ENCODE results near the gene ZNF562. TPM values are rescaled to one million over a fixed set of nuclear protein-coding genes. Genes with fewer than 3 reads are reported as not detected.

Gene ZNF562
- total RNA-seq, 1 experiment from 2014 or later: 31.8 TPM

DNA sequence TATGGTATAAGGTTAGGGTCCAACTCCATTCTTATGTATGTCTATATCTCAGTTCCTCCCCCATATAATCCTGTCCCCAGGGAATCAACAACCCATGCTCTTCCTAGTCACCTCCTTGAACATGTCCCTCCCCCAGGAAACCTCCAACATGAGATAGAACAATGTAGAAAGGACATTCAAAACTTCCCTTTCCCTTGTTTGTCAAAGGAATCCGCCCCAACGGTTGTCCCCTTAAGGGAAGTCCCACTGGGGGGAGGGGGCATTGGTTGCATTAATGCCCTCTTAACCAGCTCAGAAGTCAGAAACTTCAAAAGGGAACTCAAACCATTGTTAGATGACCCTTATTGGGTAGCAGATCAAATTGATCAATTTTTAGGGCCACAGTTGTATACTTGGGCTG, 47.0 kb downstream of the ZNF562 start:
- H3K36me3 Mint-ChIP-seq (ENCODE audit: insufficient read depth, unreplicated experiment): peaks cover 10% of the 10 kb centered on the region
- no peak for DNase-seq
- H3K27me3 Mint-ChIP-seq (ENCODE audit: unreplicated experiment): no peaks in the 10 kb centered on the region
- CTCF ChIA-PET: no interaction called here
- intact Hi-C loops (cut with micrococcal nuclease; ENCODE audit: unreplicated experiment): no loop called here
- no TSS peak for BruUV-seq (replicated peaks)
- no peaks in the 10 kb centered on the region for H3K4me1 Mint-ChIP-seq (ENCODE audit: low read depth, unreplicated experiment)
- peaks cover 5% of the 10 kb centered on the region for H3K9me3 Mint-ChIP-seq (ENCODE audit: low read depth, unreplicated experiment)
- H3K4me3 Mint-ChIP-seq (ENCODE audit: low read depth, unreplicated experiment): no peak overlapping the region
- H3K27ac Mint-ChIP-seq (ENCODE audit: unreplicated experiment): no peak overlapping the region
- TF ChIP-seq, protein P1, sequence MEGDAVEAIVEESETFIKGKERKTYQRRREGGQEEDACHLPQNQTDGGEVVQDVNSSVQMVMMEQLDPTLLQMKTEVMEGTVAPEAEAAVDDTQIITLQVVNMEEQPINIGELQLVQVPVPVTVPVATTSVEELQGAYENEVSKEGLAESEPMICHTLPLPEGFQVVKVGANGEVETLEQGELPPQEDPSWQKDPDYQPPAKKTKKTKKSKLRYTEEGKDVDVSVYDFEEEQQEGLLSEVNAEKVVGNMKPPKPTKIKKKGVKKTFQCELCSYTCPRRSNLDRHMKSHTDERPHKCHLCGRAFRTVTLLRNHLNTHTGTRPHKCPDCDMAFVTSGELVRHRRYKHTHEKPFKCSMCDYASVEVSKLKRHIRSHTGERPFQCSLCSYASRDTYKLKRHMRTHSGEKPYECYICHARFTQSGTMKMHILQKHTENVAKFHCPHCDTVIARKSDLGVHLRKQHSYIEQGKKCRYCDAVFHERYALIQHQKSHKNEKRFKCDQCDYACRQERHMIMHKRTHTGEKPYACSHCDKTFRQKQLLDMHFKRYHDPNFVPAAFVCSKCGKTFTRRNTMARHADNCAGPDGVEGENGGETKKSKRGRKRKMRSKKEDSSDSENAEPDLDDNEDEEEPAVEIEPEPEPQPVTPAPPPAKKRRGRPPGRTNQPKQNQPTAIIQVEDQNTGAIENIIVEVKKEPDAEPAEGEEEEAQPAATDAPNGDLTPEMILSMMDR (IDR thresholded peaks at IDR 0.05; ENCODE audit: unreplicated experiment): no peak

DNA sequence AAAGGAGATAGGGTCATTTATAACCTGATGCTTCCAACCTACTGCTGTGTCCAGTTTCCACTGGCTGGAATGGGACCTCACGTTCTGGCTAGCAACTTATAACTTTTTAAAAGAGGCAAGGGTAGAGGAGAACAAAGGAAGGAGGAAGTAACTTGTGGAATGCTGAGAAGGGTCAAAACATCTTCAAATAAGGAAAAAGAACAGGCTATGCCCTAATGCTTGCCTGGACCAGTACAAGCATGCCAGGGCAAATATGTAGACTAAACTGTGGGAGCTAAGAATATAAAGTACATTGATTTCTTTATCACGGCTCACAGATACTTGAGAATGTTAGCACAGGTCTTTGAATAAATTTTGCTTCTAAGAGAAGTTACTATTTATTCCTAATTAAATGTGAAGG, 52.4 kb downstream of the ZNF562 start:
- TF ChIP-seq, protein P1 (IDR thresholded peaks at IDR 0.05; ENCODE audit: unreplicated experiment): no peak
- Mint-ChIP-seq H3K36me3 (ENCODE audit: insufficient read depth, unreplicated experiment) (peaks cover 41% of the 10 kb centered on the region), H3K4me1 (ENCODE audit: low read depth, unreplicated experiment) (peaks cover 14% of the 10 kb centered on the region), H3K27me3 (ENCODE audit: unreplicated experiment) (no peaks in the 10 kb centered on the region), H3K9me3 (ENCODE audit: low read depth, unreplicated experiment) (no peaks in the 10 kb centered on the region), H3K27ac (ENCODE audit: unreplicated experiment) (no peak overlapping the region), H3K4me3 (ENCODE audit: low read depth, unreplicated experiment) (peak overlapping the region; percentile 91)
- CTCF ChIA-PET: no interaction called here
- intact Hi-C loops (cut with micrococcal nuclease; ENCODE audit: unreplicated experiment): loop anchor here (5.0 kb wide), 1 partner anchor 35 kb away; no protein-coding TSS in a partner anchor
- DNase-seq: no peak
- no TSS peak for BruUV-seq (replicated peaks)

DNA sequence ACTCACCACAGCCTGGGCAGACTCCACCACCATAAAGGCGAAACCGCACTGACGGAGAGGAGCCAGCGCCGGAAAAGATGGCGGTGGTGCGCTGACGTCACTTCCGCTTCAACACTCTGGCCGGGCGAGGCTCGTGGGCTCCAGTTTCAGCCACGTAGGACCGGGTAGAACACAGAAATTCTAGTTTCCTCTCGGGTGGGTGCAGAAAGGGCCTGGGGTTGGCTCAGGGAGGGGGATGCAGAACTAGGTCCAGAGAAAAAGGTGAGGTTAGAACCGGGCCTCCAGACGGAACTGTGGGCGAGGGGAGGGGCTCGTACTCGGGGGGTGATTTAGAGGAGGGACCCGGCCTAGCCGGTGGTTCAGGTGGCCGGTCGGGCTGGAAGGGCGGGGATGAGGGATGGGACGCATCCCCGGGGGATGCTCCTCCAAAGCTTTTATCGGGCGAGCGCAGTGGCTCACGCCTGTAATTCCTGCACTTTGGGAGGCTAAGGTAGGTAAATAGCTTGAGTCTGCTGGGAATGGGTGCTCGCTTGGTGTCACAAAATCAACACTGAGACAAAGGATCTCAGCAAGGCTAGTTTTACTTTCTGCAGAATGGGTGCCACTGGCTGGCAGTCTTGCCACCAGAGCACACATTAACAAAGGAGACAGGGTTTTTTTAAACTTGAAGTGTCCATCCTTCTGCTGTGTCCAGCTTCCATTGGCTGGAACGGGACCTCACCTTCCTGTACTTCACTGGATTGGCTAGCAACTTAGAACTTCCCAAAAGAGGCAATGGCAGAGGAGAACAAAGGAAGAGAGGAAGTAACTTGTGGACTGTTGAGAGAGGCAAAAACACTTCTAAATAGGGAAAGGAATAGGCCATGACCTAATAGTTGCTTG, 53.5 kb downstream of the ZNF562 start, which contains the start of gene ZNF561:
Gene ZNF561, minus strand, starts transcription at position 77 of the 882 bp plus-strand sequence. CDS start 1,776 bp downstream, outside the sequence.
- intact Hi-C loops (cut with micrococcal nuclease; ENCODE audit: unreplicated experiment): loop anchor here (5.0 kb wide), 1 partner anchor 34 kb away; no protein-coding TSS in a partner anchor
- no peaks in the 10 kb centered on the region for H3K9me3 Mint-ChIP-seq (ENCODE audit: low read depth, unreplicated experiment)
- peak; percentile 73 for DNase-seq
- H3K36me3 Mint-ChIP-seq (ENCODE audit: insufficient read depth, unreplicated experiment): peaks cover 52% of the 10 kb centered on the region
- CTCF ChIA-PET: no interaction called here
- TF ChIP-seq, protein P1 (IDR thresholded peaks at IDR 0.05; ENCODE audit: unreplicated experiment): no peak
- peaks cover 14% of the 10 kb centered on the region for H3K4me1 Mint-ChIP-seq (ENCODE audit: low read depth, unreplicated experiment)
- H3K4me3 Mint-ChIP-seq (ENCODE audit: low read depth, unreplicated experiment): peak within 1 kb of the TSS; percentile 91
- H3K27ac Mint-ChIP-seq (ENCODE audit: unreplicated experiment): peak within 1 kb of the TSS; percentile 100
- H3K27me3 Mint-ChIP-seq (ENCODE audit: unreplicated experiment): no peaks in the 10 kb centered on the region
- TSS peak; percentile 96 for BruUV-seq (replicated peaks)

DNA sequence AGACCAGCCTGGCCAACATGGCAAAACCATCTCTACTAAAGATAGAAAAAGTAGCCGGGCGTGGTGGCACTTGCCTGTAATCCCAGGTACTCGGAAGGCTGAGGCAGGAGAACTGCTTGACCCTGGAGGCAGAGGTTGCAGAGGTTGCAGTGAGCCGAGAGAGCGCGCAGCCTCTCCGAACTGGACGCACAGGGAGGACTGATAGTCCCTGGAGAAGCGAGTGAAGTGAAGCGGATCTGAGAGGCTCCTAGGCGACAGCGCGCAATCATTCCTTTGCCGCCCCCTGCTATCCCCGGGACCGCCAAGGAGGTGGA, 54.1 kb downstream of the ZNF562 start:
- TF ChIP-seq, protein P1 (IDR thresholded peaks at IDR 0.05; ENCODE audit: unreplicated experiment): no peak
- H3K36me3 Mint-ChIP-seq (ENCODE audit: insufficient read depth, unreplicated experiment): peaks cover 50% of the 10 kb centered on the region
- CTCF ChIA-PET: no interaction called here
- H3K27ac Mint-ChIP-seq (ENCODE audit: unreplicated experiment): peak overlapping the region; percentile 100
- H3K4me1 Mint-ChIP-seq (ENCODE audit: low read depth, unreplicated experiment): peaks cover 14% of the 10 kb centered on the region
- H3K4me3 Mint-ChIP-seq (ENCODE audit: low read depth, unreplicated experiment): peak overlapping the region; percentile 91
- BruUV-seq (replicated peaks): no TSS peak
- intact Hi-C loops (cut with micrococcal nuclease; ENCODE audit: unreplicated experiment): loop anchor here (5.0 kb wide), 1 partner anchor 33 kb away; no protein-coding TSS in a partner anchor
- no peaks in the 10 kb centered on the region for H3K27me3 Mint-ChIP-seq (ENCODE audit: unreplicated experiment)
- DNase-seq: no peak
- H3K9me3 Mint-ChIP-seq (ENCODE audit: low read depth, unreplicated experiment): no peaks in the 10 kb centered on the region
